ENCODE results near the gene BEST1. TPM values are rescaled to one million over a fixed set of nuclear protein-coding genes. Genes with fewer than 3 reads are reported as not detected.

Gene BEST1
- polyA plus RNA-seq, 1 donor from 2014 or later = 6.4 TPM

Small RNA genes lying within 50 kb of the gene (small RNA-seq; reads per million reads assigned to genes)
- gene RNU6-1243P = 0 reads per million in 3 experiments

Other genes starting within 250 kb of the BEST1 start
- gene MYRF, start 197.7 kb upstream of the BEST1 start, polyA plus RNA-seq = 0.16 and 0.86 TPM in 2 replicates
- 134 and 141 TPM in 2 replicates for gene TMEM258, start 157.8 kb upstream of the BEST1 start, polyA plus RNA-seq
- gene FEN1, start 157.4 kb upstream of the BEST1 start, polyA plus RNA-seq = 27.2 and 33.9 TPM in 2 replicates
- 102 and 119 TPM in 2 replicates for gene FADS1, start 133.3 kb upstream of the BEST1 start, polyA plus RNA-seq
- 145 and 152 TPM in 2 replicates for gene FADS2, start 122.1 kb upstream of the BEST1 start, polyA plus RNA-seq
- 35.4 and 45.7 TPM in 2 replicates for gene FADS3, start 58.8 kb upstream of the BEST1 start, polyA plus RNA-seq
- gene RAB3IL1, start 32.8 kb upstream of the BEST1 start, polyA plus RNA-seq = 1.6 and 4.0 TPM in 2 replicates
- 540 and 597 TPM in 2 replicates for gene FTH1, start 17.3 kb downstream of the BEST1 start, polyA plus RNA-seq
- 4.7 and 5.9 TPM in 2 replicates for gene INCENP, start 173.7 kb downstream of the BEST1 start, polyA plus RNA-seq
- not detected in 2 replicates for gene SCGB1D1, start 239.9 kb downstream of the BEST1 start, polyA plus RNA-seq